GM12891 (cell line): ENCODE results near the gene CCSAP.

Source experiments
- PAX5 ChIP-seq: IDR thresholded peaks from 2 replicates; pipeline ENCODE4 v1.6.1; 2011; ENCODE audit warnings: low read length, moderate library complexity, mild to moderate bottlenecking; ENCODE audit not compliant: insufficient read depth, severe bottlenecking
- POLR2A ChIP-seq: IDR thresholded peaks from 2 replicates; pipeline ENCODE4 v1.6.1; 2011; ENCODE audit warnings: low read depth, low read length, control low read depth

GRCh38 chr1:229341774-229342655, 832 bp downstream of the CCSAP start:
- TF ChIP-seq POLR2A (no peak), PAX5 (no peak)
